NCI-H2107 (cell line): Measurements from ENCODE around the gene CST7.

Experiments used
- DNase-seq: peaks from one replicate; lab custom pipeline; 2025; lab: John Stamatoyannopoulos, UW

Gene CST7

GRCh38 chr20:24965065-24965919 lies 16.2 kb downstream of the CST7 start:
- no peak for DNase-seq

DNA sequence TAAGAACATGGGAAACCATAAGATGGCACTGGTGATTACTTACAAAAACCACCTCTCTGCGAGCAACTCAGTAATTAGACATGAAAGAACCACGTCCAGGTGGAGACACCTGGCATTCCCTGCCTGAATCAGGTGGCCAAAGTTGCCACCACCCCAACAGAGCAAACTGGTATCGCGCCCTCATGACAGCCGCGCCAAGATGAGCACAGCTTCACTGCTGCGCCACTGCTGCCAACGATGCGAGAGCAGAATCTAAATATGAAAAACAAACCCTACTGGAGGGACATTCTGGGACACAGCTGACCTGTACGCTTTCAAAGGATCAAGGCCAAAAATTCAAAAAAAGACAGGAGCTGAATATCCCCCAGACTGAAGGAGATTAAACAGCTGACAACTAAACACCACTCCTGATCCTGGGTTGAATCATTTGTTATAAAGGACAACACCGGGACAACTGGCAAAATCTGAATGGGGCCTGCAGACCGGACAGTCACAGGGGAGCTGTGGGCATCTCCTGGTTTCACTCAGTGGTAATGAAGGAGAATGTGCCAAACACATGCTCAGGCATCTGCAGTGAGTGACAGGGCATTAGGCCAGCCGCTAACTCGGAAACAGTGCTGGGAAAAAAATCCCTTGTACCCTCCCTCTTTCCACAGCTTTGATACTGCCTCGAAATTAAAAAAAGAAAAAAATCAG lies 17.4 kb downstream of the CST7 start:
- DNase-seq, result no peak

- DNase-seq, result no peak
Observed at GRCh38 chr20:24968278-24968800, 19.3 kb downstream of the CST7 start.

- no peak for DNase-seq
Observed at GRCh38 chr20:24969186-24970029, 20.3 kb downstream of the CST7 start.

DNA sequence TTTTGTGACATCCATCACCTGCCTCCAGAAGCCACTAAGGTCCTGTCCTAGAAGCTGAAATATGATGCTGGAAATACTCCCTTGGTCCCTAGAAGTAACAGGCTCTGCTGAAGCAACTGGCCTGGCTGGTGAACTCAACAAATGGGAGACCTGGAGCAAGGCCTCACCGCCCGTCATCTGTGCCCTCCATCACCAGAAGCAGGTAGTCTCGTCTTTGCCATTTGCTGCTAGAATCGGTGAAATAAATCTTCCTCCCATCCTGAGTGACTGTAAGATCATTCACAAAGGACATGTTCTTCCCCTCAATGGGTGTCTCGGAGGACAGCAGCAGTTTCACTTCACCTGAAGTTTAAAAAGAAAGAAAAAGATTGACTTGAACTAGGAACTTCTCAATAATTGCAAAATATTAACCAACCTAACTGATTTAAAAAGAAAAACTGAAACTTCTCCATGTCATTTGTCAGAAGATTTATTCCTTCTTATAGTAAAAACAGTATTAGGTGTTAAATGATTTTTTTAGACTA lies 21.0 kb downstream of the CST7 start:
- no peak for DNase-seq

GRCh38 chr20:24970754-24971153 lies 21.7 kb downstream of the CST7 start:
- DNase-seq, result no peak

GRCh38 chr20:24971376-24972101 lies 22.5 kb downstream of the CST7 start:
- no peak for DNase-seq

- DNase-seq, result no peak
Observed at GRCh38 chr20:24972341-24972740, 23.3 kb downstream of the CST7 start.

- DNase-seq, result no peak
Observed at GRCh38 chr20:24977336-24977735, 28.3 kb downstream of the CST7 start.

- DNase-seq, result no peak
Observed at GRCh38 chr20:24977797-24978196, 28.7 kb downstream of the CST7 start.

DNA sequence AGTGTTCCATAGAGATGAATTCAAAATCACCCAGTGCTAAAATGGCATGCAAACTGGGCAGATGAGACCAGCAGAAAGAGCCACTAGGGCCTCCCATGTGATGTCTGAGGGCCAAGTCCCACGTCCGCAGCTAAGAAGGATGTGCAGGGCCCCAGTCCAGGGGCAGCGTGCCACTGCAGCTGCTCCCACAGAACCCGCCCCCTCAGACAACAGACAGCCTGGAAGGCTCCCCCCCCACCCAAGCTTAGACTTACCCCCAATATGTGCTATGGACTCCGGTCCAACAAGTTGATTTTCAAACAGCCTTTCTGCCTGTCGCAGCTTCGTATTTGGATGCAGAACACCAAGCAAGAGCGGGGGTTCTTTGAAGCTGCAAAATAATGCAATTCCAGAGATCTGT lies 29.4 kb downstream of the CST7 start:
- no peak for DNase-seq

DNA sequence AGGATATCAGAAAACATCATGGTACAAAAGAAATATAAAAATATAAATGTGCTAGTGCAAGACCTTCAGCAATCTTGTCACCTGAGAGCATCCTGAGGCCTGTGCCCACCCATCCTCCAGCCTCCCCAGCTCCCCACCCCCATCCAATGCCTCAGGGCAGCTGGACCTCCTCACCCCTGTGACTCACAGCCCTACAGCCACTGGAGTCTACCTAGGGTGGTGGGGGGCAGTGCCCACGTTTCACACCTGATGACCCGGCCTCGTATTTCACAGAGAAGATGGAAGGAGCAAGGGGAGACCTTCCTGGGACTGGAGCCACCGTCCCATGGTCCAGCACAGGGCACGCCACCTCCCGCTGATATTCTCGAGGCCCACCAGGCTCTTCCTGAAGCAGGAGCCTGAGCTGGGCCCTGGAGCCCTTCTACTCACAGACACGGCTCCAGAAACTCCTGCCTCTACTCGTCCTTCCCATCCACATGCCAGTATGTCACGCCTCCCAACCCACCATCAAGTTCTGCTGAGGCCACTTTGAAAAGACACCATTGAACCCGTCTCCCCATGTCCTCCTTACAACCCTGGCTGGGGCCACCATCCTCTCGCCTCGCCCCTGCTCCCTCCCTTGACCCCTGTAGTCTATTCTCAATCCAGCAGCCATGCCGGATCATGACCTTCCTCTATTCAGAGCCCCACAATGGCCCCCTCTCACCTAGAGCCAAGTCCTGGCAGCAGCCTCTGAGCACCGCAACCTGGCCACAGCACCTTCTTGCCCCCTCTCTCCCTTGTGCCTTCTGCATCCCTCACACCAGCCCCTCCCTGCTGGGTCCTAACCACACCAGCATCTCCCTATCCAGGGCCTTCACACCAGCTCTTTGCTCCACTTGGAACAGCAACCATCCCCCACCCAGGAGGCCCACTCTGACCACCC lies 30.2 kb downstream of the CST7 start:
- no peak for DNase-seq

GRCh38 chr20:24980291-24981053 lies 31.4 kb downstream of the CST7 start:
- DNase-seq, result no peak

DNA sequence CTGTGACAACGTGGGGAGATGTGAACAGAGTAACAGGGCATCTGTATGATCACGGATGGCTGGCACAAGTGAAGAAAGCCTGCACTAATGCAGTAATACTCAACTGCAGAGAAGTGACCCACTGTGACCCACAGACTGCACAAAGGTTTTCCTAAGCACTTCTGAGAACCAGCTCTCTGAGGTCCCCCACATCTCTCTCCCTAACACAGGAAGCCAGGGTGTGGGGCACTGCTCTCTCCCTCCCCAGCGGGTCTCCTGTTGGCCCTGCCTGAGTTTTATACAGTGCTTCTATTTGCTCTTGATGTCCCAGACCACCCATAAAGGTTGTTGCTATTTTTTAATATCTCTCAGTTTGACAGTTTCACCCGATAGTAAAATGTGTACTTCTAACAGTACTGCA lies 32.2 kb downstream of the CST7 start:
- DNase-seq, result no peak

DNA sequence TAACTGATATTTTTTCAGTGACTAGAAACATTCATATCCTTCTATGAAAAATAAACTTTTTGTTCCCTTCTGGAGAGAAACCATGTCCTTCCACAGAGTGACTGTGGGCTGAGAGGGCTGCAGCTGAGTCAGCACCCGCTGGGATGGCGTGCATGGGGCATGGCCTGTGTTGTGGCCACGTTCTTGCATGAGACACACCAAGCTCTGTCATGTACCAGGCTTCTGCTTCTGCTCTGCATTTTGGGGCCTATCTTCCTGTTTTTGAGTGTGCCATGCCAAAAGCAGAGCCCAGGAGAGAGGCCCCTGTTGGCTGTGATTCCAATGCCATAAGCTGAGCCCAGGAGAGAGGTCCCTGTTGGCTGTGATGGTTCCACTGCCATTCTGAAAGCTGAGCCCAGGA lies 32.7 kb downstream of the CST7 start:
- no peak for DNase-seq

DNA sequence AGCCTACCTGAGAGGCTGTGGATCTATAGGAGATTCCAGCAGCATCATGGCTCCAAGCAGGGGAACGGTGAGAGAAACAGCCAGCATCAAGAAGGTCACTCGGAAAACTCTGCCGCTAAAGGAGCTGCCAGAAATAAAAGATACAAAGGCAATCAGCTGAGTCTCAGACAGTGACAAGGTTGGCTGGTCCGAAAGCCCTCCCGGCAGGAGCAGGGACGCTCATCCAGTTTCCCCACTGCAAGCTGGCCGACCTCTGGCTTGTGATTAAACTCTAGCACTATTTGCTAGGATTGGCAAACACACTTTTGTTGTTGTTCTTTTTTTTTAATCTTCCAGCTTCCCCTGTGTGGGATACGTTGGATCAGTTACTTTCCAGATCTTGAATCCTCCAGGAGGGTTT lies 34.8 kb downstream of the CST7 start:
- DNase-seq, result no peak

GRCh38 chr20:24984961-24985640 lies 36.0 kb downstream of the CST7 start:
- no peak for DNase-seq

DNA sequence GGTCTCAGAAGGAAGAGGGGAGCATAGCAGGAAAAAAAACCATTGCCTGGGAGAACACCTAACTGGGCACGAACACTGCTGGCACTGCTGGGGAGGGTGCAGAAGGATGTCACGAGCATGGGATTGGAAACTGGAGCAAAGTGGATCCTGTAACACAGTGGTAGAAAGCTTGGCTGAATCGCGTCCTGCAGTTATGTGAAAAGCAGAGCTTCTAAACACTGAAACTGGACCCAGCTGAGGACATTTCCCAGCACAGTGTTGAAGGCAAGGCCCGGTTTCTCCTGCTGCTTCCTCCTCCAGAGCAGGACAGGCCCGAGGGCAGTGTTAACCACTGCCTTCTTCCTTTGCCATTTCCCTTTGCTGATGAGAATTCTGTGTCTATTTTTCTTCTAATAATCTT lies 36.7 kb downstream of the CST7 start:
- no peak for DNase-seq

- peak; percentile 44 for DNase-seq
Observed at GRCh38 chr20:24986436-24987015, 37.5 kb downstream of the CST7 start.
